Activated B cell treated with CpG ODN at 0.5 μM for 24 hours (primary cell): Measurements from ENCODE around the gene KIF12. TPM values are rescaled to one million over a fixed set of nuclear protein-coding genes. Genes with fewer than 3 reads are reported as not detected.
"Not testable (repeated sequence)": the region's sequence is repeated elsewhere in the genome, so short reads cannot be mapped to it uniquely, and the experiment has no call there.

ENCODE experiments used
- ATAC-seq: fragments of 200-7000 bp; cut with Tn5 transposase; one replicate; pipeline ENCODE4 v1.10.0; 2021; ENCODE audit warnings: low read depth, mild to moderate bottlenecking, moderate library complexity
- CTCF ChIA-PET: fragments of 350-600 bp; sonication (Branson Sonifier 250); formaldehyde crosslinking; loops from one replicate; lab custom pipeline; 2021; ENCODE audit warnings: antibody characterized with exemption; lab: Charles Lee
- POLR2A ChIA-PET: fragments of 350-600 bp; sonication (Branson Sonifier 250); formaldehyde crosslinking; loops from one replicate; lab custom pipeline; 2021; ENCODE audit warnings: antibody characterized with exemption; lab: Charles Lee
- DNase-seq: peaks from one replicate; pipeline ENCODE4 v3.0.0; 2022
- H3K27ac Mint-ChIP-seq: one replicate; pipeline ENCODE4 v1.8.0; 2020; ENCODE audit warnings: mixed read lengths
- H3K27me3 Mint-ChIP-seq: one replicate; pipeline ENCODE4 v1.8.0; 2021; ENCODE audit warnings: mixed read lengths
- H3K36me3 Mint-ChIP-seq: one replicate; pipeline ENCODE4 v1.8.0; 2021; ENCODE audit warnings: low read depth, mixed read lengths
- H3K4me1 Mint-ChIP-seq: one replicate; pipeline ENCODE4 v1.8.0; 2021; ENCODE audit warnings: mixed read lengths
- H3K4me3 Mint-ChIP-seq: one replicate; pipeline ENCODE4 v1.8.0; 2020; ENCODE audit warnings: mild to moderate bottlenecking, mixed read lengths
- H3K9me3 Mint-ChIP-seq: one replicate; pipeline ENCODE4 v1.8.0; 2020; ENCODE audit warnings: mixed read lengths
- CTCF ChIP-seq: fragments of 200-600 bp; IDR thresholded peaks from one replicate; pipeline ENCODE4 v1.8.0; 2022; ENCODE audit warnings: antibody characterized with exemption, mild to moderate bottlenecking
- intact Hi-C: fragments of 100-400 bp; cut with micrococcal nuclease; formaldehyde crosslinking; loops from one replicate; pipeline ENCODE4 v1.15.1; 2024
- total RNA-seq: library from RNA; stranded (reverse); gene quantifications from 2 replicates; pipeline ENCODE4 v1.2.3, GENCODE V29; 2022

Gene KIF12
- total RNA-seq, 1 donor from 2014 or later, result not detected

GRCh38 chr9:114048533-114049415 is 50.3 kb downstream of the KIF12 start:
- Mint-ChIP-seq H3K36me3 (no peaks in the 10 kb centered on the region), H3K4me1 (no peaks in the 10 kb centered on the region), H3K9me3 (no peaks in the 10 kb centered on the region), H3K27me3 (peaks cover 2% of the 10 kb centered on the region), H3K4me3 (no peak overlapping the region), H3K27ac (no peak overlapping the region)
- ChIA-PET CTCF (no interaction called here), POLR2A (no interaction called here)
- no peak for ATAC-seq
- intact Hi-C loops, result no loop called here
- no peak for DNase-seq
- no peak for TF ChIP-seq CTCF

- no peak for DNase-seq
- TF ChIP-seq CTCF, result no peak
Observed at GRCh38 chr9:114047717-114048116, 51.4 kb downstream of the KIF12 start.

DNA sequence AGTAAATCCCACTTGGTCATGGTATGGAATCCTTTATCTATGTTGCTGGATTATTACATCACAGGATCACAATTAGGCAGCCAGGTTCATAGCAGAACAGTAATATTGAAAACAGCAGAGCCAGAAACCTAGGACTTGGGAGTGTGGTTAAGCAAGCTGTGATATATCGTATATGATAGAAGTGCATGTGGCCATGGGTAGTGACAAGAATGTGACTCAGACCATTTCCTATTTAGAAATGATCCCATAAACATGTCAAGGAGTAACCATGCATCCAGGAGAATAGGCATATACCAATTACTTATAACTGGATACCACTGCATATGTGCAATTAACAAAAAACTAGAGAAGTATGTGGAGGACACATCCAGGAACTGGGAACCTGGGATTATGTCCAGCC is 52.2 kb downstream of the KIF12 start:
- H3K9me3 Mint-ChIP-seq, result no peaks in the 10 kb centered on the region
- intact Hi-C loops, result no loop called here
- H3K27me3 Mint-ChIP-seq, result peaks cover 2% of the 10 kb centered on the region
- H3K27ac Mint-ChIP-seq, result no peak overlapping the region
- TF ChIP-seq CTCF, result no peak
- ChIA-PET CTCF (no interaction called here), POLR2A (no interaction called here)
- DNase-seq (no peak), ATAC-seq (no peak)
- H3K4me3 Mint-ChIP-seq, result no peak overlapping the region
- H3K4me1 Mint-ChIP-seq, result no peaks in the 10 kb centered on the region
- no peaks in the 10 kb centered on the region for H3K36me3 Mint-ChIP-seq

More at GRCh38 chr9:114047717-114048116, 51.4 kb downstream of the KIF12 start:
- no peak overlapping the region for H3K27ac Mint-ChIP-seq
- ChIA-PET CTCF (no interaction called here), POLR2A (no interaction called here)
- intact Hi-C loops, result no loop called here
- no peak overlapping the region for H3K4me3 Mint-ChIP-seq
- peaks cover 2% of the 10 kb centered on the region for H3K27me3 Mint-ChIP-seq
- no peak for ATAC-seq
- H3K9me3 Mint-ChIP-seq, result no peaks in the 10 kb centered on the region
- no peaks in the 10 kb centered on the region for H3K36me3 Mint-ChIP-seq
- H3K4me1 Mint-ChIP-seq, result no peaks in the 10 kb centered on the region

GRCh38 chr9:114046237-114046755 is 52.8 kb downstream of the KIF12 start:
- H3K27me3 Mint-ChIP-seq, result peaks cover 2% of the 10 kb centered on the region
- DNase-seq (no peak), ATAC-seq (no peak)
- ChIA-PET POLR2A (no interaction called here), CTCF (no interaction called here)
- H3K4me3 Mint-ChIP-seq, result no peak overlapping the region
- H3K4me1 Mint-ChIP-seq, result no peaks in the 10 kb centered on the region
- H3K9me3 Mint-ChIP-seq, result no peaks in the 10 kb centered on the region
- intact Hi-C loops, result no loop called here
- no peak for TF ChIP-seq CTCF
- no peak overlapping the region for H3K27ac Mint-ChIP-seq
- H3K36me3 Mint-ChIP-seq, result no peaks in the 10 kb centered on the region

DNA sequence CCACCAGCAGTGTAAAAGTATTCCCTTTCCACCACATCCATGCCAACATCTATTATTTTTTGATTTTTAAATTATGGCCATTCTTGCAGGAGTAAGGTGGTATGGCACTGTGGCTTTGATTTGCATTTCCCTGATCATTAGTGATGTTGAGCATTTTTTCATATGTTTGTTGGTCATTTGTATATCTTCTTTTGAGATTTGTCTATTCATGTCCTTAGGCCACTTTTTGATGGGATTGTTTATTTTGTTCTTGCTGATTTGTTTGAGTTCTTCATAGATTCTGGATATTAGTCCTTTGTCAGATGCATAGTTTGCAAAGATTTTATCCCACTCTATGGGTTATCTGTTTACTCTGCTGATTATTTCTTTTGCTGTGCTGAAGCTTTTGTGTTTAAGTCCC is 55.4 kb downstream of the KIF12 start:
- H3K36me3 Mint-ChIP-seq, CTCF ChIA-PET, ATAC-seq, POLR2A ChIA-PET, H3K27ac Mint-ChIP-seq, DNase-seq, intact Hi-C loops, H3K4me3 Mint-ChIP-seq, H3K9me3 Mint-ChIP-seq, H3K27me3 Mint-ChIP-seq, H3K4me1 Mint-ChIP-seq: not testable (repeated sequence)

Other genes starting within 250 kb of the KIF12 start
- 0.22 and 0.67 TPM in 2 replicates for gene ZNF618, start 223.0 kb downstream of the KIF12 start, total RNA-seq
- not detected in 2 replicates for gene AMBP, start 21.0 kb downstream of the KIF12 start, total RNA-seq
- 0.33 and 0.44 TPM in 2 replicates for gene COL27A1, start 56.2 kb upstream of the KIF12 start, total RNA-seq
- not detected in 2 replicates for gene ORM1, start 223.8 kb upstream of the KIF12 start, total RNA-seq
- not detected in 2 replicates for gene ORM2, start 230.6 kb upstream of the KIF12 start, total RNA-seq